CD1c-positive myeloid dendritic cell (primary cell): ENCODE measurements around the gene MAST1.
"Not testable (repeated sequence)": the region's sequence is repeated elsewhere in the genome, so short reads cannot be mapped to it uniquely, and the experiment has no call there.

ENCODE experiments used
- DNase-seq: peaks from one replicate; pipeline ENCODE4 v3.0.0-alpha.2; 2016; ENCODE audit errors: extremely low spot score

The MAST1 gene

GRCh38 chr19:12872255-12872654, 33.9 kb downstream of the MAST1 start:
- DNase-seq, result peak; percentile 15

- peak; percentile 59 for DNase-seq
These were observed 34.9 kb downstream of the MAST1 start for GRCh38 chr19:12872941-12873890.

- no peak for DNase-seq
These were observed 35.8 kb downstream of the MAST1 start for GRCh38 chr19:12873891-12874745.

- no peak for DNase-seq
These were observed 36.8 kb downstream of the MAST1 start for GRCh38 chr19:12875086-12875485.

- no peak for DNase-seq
These were observed 42.3 kb downstream of the MAST1 start for GRCh38 chr19:12880551-12881171.

- peak; percentile 96 for DNase-seq
These were observed 43.0 kb downstream of the MAST1 start, which contains the start of gene DNASE2 for GRCh38 chr19:12881172-12881808. DNASE2 (minus strand) TSS chr19:12881449; CDS start chr19:12881375, 74 bp downstream.

- no peak for DNase-seq
These were observed 44.3 kb downstream of the MAST1 start for GRCh38 chr19:12882589-12882988.

- DNase-seq, result no peak
These were observed 45.9 kb downstream of the MAST1 start for GRCh38 chr19:12884202-12884601.

GRCh38 chr19:12884627-12884925, 46.3 kb downstream of the MAST1 start:
- DNase-seq, result no peak

- peak; percentile 83 for DNase-seq
These were observed 46.8 kb downstream of the MAST1 start for GRCh38 chr19:12884926-12885748.

- DNase-seq, result no peak
These were observed 47.7 kb downstream of the MAST1 start for GRCh38 chr19:12885749-12886650.

GRCh38 chr19:12886651-12886968, 48.3 kb downstream of the MAST1 start:
- DNase-seq, result no peak

GRCh38 chr19:12886969-12887747, 48.8 kb downstream of the MAST1 start, which contains the start of gene KLF1:
KLF1 (minus strand) TSS chr19:12887201; CDS start chr19:12887140, 61 bp downstream.
- no peak for DNase-seq

GRCh38 chr19:12888006-12888603, 49.8 kb downstream of the MAST1 start:
- no peak for DNase-seq

GRCh38 chr19:12890299-12890786, 52.0 kb downstream of the MAST1 start:
- DNase-seq, result not testable (repeated sequence)

GRCh38 chr19:12890787-12891552, 52.7 kb downstream of the MAST1 start, which contains the start of gene GCDH:
GCDH (plus strand) TSS chr19:12891160; CDS start chr19:12891305, 145 bp downstream.
- DNase-seq, result peak; percentile 99

- no peak for DNase-seq
These were observed 53.3 kb downstream of the MAST1 start for GRCh38 chr19:12891553-12892021.
